NK-92 (cell line): ENCODE measurements around the gene ABCC8.

Source experiments
- DNase-seq: peaks from one replicate; lab custom pipeline; 2025; ENCODE audit not compliant: unreplicated experiment; lab: John Stamatoyannopoulos, UW

ABCC8 gene

DNA sequence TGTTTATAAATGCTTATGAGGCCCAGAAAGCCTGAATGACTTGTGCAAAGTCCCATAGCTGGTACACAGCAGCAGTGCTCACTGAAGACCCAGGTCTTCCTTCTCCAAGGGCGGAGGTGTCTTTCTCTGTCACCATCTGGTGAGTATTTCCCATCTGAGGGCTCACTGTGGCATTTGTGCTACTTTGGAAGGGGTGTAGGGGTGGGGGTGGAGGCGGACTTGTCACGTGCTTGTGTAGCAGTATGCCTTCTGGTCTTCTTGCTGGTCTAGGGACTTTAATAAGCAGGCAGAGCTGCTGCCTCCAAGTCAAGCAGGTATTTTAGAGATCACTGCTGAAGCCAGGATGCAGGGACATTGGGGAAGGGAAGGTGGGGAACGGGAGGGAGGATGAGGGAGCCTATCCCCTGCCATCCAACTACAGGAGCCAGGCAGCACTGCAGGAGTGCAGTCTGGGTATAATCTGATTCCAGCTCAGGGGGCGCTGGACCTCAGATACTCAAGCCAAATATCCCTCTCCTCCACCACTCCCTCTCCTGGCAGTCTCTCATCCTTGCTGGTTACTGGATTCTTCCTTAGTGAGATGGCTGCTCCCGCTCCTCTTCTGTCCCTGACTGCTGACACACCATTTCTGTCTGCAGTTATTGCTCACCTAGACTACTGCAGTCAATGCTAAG, 3.4 kb downstream of the ABCC8 start:
- no peak for DNase-seq

DNA sequence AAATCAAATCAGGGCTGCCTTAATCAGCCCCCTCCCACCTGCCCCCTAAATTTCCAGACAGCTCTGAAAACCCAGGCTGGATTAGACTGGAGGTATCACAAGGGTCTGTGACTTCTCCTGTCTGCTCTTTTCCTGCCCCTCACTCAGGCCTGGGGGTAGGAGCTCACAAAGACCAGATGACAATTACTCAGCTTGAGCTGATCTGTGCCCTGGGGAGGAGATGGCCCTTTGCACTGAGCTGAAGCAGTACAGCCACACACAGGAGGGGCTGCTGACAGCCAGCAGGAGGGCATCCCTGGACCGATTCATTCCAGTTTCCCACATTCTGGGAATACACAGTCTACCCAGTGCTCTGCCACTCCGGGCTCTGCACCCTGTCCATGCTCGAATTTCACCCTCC, 4.2 kb downstream of the ABCC8 start:
- DNase-seq, result no peak

DNA sequence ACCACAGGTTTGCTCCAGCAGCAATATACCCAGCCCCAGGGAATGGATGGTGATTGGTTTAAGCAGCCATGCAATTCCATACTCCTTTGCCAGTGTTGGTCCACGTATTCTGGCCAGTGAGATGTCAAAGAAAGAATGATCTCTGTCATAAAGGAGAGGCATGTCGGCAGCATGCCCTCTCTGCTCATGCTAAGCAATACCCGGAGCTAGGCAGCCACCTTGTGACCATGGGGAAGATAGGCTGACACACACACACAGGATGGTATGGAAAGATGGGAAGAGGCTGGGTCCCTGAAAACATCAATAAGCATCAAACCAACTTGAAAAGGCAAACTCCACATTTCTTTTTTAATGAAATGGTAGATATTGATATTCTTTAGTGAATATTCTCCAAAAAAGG, 5.1 kb downstream of the ABCC8 start:
- no peak for DNase-seq

DNA sequence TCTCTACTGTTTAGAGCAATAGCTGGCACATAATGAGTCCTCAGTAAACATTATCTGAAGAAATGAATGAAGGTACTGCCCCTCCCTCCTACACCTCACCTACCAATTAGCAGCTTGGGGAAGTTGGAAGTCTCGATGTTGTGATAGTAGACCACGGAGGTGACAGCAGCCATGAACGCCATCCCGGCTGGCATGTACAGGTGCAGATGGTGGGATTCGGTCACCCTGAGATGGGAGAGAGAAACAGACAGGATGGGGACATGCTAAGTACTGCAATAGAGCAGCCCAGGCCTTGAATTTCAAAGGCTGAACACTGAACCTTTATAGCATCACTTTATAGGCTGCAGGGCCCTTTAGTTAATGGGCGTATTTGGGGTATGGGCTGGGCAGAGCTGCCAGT, 6.6 kb downstream of the ABCC8 start:
- no peak for DNase-seq

DNA sequence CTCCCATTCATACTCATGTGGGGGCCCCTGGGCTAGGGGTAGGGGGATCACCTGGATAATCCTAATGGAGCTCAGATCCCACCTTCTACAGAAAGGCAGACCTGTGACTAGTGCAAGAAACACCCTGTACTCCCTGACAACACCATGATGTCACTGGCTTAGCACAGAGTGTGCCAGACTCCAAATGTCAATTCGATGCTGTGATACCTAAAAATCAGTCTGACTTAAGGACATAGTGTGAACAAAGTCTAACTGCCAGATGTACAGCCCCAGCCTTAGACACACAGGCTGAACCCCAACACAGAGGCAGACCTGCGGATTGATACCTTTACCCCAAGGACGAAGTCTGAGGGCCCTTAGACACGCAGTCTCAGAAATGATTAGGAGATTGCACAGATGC, 8.5 kb downstream of the ABCC8 start:
- no peak for DNase-seq

DNA sequence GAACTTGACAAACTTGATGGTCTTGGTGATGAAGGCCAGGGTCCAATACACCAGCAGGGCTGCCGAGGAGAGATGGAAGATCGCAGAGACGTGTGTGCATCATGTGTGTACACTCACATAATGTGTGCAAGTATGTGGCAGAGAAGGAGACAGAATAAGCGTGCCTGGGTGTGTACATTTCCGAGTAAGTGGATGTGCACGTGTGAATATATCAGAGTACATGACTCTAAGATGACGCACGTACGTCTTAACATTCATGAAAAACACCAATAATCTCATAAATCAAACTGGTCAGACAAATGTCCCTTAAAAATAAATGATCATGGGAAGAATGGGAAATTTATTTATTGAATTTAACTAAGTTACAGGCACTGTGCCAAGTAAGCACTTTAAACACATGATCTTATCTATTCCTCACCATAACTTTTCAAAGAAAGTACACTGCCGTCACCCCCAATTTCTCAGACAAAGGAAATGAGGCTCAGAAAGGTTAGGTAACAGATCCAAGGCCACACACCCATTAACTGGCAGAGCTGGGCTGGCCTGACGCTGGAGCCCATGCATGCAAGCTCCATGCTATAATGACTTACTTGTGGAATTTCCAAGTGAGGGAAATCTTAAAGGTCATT, 13.0 kb downstream of the ABCC8 start:
- DNase-seq, result no peak

DNA sequence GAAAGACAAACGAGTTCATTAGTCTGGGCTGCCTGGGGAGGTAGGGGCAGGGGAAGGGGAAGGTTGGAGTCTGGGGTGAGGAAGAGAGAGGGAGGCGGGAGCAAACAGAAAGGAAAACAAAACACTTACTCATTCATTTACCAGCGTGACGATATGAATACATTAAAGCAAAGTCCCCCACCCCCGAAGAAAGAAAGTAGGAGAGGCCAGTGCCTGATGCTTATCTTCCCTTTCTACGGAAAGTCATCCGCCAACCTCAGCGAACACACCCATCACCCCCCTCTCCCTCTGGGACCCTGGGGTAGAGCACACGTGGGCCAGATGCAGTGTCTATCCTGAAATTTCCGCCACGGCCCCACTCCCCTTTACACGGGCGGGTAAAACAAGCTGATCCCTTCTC, 13.7 kb downstream of the ABCC8 start:
- DNase-seq, result no peak

DNA sequence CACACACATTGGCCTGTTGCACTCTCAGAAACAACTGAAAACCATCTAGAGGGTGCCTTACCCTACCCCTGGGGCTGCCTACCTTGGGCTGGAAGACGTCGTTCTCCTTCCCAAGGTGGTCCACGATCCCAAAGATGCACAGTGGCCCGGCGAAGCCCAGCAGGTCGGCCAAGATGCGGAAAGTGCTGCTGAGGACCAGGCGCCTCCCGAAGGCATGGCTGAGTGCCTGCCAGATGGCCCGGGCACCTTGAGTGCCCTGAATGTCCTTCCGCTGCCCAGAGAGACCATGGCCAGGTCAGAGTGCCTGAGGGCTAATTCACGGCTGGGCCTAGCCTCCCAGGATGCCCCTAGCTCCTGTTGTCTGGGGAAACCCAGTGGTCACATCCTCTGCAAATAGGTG, 16.2 kb downstream of the ABCC8 start:
- DNase-seq, result no peak

DNA sequence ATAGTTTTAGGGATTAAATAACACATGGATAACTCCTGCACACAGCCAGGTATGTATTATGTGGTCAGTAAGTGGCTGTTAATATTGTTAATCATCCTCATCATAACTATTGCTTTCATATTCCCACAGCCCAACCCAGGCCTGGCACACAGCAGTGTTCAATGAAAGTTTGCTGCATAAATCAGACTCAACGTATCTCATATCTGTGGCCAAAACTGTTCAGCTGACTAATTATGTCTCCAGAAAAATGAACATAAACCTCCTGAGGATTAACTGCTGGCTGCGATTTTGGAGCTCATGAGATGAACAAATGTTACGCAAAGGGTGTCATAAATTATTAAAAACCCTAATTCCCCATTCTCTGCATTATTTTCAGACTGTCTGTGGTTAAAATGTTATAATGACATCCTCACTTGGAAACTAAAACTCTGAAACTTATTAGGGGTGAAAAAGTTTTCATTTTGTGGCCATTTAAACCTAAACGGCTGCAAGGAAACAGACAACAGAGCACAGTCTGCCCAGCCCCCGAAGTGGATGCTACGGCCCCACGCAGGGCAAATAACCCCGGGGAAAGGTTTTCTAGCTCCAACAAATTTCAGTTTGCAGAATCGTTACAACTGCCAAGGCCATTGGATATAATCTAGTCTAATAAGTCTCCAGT, 17.3 kb downstream of the ABCC8 start:
- DNase-seq, result no peak

DNA sequence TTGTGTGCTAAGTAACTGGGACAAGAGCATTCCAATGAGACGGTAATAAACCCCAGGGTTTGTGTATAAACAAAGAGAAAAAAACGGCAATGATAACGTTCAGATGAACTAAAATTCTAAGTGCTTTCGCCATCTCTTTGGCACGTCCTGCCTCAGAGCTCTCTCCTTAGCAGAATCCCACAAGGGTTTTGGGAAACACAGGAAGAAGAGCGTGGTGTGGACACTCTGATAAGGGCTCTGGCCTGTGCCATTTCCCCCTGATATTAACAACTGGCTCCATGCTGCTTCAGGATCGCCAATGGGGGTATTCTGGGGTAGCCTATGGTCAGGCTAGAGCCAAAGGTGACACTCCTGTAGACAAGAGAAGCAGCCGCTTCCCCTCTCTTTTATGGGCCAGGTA, 18.4 kb downstream of the ABCC8 start:
- no peak for DNase-seq

DNA sequence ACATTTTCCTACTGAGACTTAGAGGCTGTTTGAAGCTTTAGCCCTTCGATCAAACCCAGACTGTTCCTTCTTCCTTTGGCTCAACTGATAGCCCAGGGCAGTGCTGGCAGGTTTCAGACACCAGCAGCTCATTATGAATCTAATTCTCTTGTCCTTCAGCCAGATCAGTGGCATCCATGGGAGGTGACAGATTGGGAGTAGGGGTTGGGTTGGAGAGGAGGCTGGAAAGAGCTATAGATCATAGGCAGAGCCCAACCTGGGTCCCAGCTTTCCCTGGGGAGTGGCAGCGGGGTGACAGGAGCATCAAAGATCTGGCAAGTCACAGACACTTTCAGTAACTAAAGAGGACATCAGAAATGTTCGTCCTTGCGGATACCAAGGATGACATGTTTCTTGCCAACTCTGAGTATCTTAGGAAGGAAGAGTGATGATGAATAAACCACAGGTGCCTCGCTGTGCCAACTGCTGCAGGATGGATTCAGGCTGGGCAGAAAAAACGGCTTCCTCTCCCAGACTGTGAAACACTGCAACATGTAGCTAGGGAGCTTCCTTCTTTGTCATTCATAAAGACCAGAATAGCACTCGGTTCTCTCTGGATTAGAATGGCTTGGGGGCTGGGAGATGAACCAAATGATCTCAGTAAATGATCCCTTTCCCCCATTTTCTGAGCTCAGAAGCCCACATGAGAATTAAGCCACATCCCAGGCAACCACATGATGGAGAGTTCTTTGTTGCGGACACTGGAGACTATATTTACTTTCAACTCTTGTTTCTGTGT, 19.1 kb downstream of the ABCC8 start:
- no peak for DNase-seq

DNA sequence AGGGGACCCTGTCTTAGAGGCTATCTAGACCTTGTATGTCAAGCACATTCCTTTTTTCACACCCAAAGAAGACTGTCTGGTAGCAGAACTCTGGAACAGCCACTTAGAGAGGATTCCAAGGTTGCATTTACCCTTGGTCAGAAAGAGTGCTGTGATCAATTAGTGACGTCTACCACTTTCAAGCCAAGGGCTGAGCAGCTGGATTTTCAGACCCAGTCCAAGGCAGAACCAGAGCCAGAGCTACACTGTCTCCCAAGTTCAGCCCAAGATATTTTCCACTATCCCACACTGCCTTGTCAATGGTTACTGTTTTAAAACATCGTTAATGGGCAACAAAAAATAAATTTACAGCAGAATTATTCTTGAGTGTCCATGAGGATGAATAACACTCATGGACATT, 24.0 kb downstream of the ABCC8 start:
- no peak for DNase-seq

DNA sequence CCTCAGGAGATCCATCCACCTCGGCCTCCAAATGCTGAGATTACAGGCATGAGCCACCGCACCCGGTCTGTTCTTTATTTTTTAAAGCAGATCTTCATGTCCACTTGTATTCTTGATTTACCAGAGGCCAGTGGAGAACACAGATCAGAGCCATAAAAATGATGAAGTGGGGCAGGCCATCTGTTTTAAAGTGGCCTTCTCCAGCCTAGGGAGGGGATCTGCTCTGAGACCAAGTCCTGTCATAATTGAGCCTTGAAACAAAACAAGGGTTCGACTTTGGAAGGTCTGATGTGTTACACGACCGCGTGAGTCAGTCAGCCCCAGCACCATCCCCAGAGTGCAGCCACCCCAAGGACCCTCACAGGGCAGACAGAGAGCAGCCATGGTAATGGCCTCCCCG, 27.5 kb downstream of the ABCC8 start:
- no peak for DNase-seq

DNA sequence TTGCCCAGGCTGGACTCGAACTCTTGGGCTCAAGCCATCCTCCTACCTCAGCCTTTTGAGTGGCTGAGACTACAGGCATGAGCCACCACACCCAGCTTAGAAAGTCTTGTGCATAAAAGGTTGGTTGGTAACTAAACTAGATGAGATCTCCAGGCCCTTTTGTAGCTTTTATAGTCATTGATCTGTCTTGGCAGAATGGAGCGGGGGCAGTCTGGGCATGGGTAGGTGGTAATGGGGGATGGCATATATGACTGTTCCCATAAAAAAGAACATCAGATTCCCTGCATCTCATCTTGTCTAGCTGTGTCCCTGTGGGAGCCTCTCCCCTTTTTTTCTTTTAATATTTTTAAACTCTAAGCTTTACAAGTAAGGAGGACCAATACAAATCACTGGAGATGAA, 30.2 kb downstream of the ABCC8 start:
- DNase-seq, result no peak

DNA sequence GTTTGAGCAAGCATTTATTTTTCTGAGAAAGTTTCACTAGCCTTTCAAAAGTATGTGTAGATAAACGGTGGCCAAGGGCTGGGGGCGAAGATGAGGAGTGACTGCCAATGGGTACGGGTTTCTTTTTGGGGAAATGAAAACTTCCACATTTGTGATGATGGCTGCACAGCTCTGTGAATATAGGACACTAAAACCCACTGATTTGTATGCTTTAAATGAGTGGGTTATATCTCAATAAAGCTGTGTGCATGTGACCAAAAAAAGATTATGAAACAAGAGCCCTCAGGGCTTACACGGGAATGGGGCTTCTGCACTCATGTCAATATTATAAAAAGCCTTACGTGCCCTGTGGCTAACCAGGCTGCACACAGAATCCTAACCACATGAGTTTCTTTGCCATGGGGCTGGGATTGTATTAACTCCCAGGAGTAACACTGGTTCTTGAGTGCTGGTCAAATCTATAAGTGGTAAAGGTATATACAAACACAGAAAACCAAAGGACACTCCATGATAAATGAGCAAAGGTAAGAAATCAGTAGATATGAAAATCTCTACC, 31.3 kb downstream of the ABCC8 start:
- DNase-seq, result no peak

DNA sequence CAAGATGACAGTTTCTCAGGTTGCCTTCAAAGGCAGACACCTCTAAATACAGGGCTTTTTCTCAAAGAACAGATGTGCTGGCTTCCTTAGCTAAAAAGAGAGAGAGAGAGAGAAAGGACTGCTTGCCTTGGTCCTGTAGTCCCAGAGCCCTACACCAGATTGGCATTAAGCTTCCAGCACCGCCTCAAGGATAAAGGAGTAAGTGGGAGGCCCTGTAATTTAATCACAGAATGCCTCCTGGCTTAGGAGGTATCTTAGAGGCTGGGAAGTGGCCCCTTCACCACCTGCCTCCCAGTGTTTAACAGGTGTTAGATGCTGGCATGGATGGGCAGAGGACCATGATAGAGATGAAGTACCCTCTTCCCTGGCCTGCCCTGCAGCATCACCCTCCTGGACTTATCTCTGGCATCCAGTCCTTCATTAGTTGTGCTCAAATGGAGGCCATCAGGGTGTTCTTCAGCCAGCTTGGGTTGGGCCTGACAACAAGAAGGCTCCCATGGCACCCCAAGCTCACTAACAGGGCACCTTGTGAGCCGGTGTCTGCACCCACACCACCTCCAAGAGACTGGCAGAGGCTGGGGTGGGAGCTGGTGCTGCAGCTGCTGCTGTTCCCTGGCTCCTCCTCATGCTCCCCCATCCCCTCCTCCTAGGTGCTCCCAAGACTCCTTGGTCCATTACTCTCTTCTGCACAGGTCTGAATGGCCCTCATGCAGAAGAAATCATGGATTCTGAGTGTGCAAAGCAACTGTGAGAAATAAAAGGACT, 32.5 kb downstream of the ABCC8 start:
- DNase-seq, result no peak

DNA sequence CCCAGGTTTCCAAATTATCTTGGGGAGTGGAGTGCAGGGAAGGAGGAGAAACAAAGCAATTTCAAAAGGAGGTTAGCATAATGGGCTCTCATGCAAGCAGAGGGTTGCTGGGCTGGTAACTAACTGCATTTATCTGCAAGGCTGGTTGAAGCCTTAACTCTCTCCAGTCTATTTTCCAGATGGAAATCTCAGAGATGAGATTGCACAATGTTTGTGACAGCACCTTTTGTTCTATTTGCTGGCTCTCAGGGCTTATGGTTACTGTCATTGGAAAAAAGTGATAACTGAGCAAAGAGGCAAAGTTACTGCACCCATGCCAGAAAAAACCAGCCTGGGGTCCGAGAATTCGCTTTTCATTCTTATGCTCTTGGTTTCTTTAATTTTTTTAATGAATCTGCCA, 33.2 kb downstream of the ABCC8 start:
- no peak for DNase-seq

DNA sequence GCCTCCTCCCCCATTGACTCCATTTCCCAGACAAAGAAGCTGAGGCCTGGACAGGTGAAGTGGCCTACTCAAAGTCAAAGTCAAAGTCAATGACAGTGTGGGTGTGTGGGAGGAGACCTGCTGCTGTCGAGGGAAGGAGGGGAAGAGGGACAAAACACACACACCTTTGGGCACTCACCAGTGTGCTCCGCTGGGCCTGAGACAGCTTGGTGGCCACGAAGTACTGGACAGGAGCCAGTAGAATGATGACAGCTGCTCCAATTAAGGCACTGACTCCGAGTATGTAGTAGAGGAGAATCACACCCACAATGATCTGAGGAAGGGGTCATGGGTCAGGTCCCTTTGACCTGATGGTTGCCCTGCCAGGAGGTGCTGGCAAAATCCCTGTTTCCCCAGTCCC, 33.6 kb downstream of the ABCC8 start:
- no peak for DNase-seq

DNA sequence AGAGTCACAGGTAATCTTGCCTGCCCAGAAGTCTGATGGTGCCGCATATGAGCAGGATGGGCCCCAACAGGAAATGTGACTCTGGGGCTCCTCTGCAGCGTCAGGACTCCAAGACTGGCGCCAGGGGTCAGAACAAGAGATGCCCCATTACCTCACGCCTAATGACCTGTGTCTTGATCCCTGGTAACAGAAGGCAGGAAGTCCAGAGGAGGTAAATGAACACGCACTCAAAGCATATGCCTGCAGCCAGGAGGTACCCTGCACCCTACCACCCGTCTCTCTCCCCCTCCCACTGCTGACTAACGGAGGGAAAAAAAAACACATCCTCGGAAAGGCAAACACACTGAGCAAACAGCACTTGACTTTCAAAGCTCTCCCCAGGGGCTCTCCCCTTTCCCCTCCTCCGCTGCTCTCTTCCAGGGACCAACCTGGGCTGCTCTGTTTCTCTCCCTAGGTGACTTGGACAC, 37.3 kb downstream of the ABCC8 start:
- no peak for DNase-seq

DNA sequence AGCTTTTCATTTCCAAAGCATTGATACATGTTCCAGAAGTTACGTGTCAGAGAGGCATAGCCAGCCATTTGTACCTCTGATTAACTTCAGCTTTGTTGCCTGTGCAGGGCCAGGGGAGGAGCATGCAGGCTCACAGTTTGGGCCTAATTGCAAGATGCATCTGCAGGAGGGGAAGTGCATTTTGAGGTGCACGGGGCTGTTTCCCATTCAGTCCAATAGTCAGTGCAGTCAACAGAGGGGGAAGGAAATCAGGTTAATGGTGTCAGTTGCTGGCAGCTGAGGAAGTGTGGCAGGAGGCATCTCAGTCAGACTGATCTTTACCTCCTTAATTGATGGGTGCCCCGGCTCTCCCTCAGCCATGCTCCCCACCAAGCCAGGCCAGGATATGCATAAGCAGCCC, 39.3 kb downstream of the ABCC8 start:
- DNase-seq, result no peak

DNA sequence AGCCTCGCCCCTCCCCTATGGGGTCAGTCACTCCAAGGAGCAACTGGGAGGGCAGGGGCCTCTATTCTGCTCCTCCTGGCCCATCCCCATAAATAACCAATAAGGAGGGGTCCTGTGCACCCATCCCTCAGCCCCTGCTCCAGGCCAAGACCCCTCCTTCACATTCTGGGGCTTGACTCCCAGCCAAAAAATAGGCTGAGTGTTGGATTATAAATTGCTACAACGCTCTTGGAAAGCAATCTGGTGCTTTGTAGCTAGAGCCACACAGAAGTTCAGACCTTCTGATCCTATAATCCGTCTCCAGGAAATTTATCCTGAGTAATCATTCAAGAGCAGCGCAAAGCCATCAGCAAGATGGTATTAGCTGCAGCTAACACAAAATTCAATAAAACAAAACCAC, 42.5 kb downstream of the ABCC8 start:
- DNase-seq, result no peak
